Measurements from ENCODE around the gene CPAMD8.

GRCh38 chr19:17021793-17022590 lies 4.6 kb downstream of the CPAMD8 start:
- TF ChIP-seq EZH2phosphoT487 (IDR thresholded peaks at IDR 0.05; ENCODE audit: low read depth, severe bottlenecking, unreplicated experiment) (no peak), CTCF (IDR thresholded peaks at IDR 0.05; ENCODE audit: poor library complexity) (no peak), EZH2 (IDR thresholded peaks at IDR 0.05; ENCODE audit: borderline replicate concordance) (no peak)
